Astrocyte (in vitro differentiated cells and primary cell): ENCODE results near the gene CCDC91. TPM values are rescaled to one million over a fixed set of nuclear protein-coding genes. Genes with fewer than 3 reads are reported as not detected.
A peak's percentile ranks its signal among the peaks of the same experiment; 100 is the strongest.

Source experiments
- DNase-seq: peaks from one replicate; pipeline ENCODE4 v3.0.0-alpha.2; 2010; ENCODE audit warnings: low read depth
- FAIRE-seq: peaks from 2 replicates; lab custom pipeline; 2011; peaks lifted over from hg19 to GRCh38; lab: Jason Lieb, UNC
- H2AFZ ChIP-seq: 2 replicates; pipeline ENCODE4 v1.6.0; 2012; ENCODE audit warnings: low read depth, low read length, inconsistent platforms
- H3K27ac ChIP-seq: 2 replicates; pipeline ENCODE4 v1.5.1; 2011; ENCODE audit warnings: low read depth, low read length, inconsistent platforms
- H3K27me3 ChIP-seq: 2 replicates; pipeline ENCODE4 v1.6.0; 2011; ENCODE audit warnings: low read length, inconsistent platforms; ENCODE audit not compliant: insufficient read depth
- H3K36me3 ChIP-seq: 2 replicates; pipeline ENCODE4 v1.5.1; 2011; ENCODE audit warnings: low read length, inconsistent platforms; ENCODE audit not compliant: insufficient read depth
- H3K4me1 ChIP-seq: 2 replicates; pipeline ENCODE4 v1.5.1; 2011; ENCODE audit warnings: low read length, inconsistent platforms; ENCODE audit not compliant: insufficient read depth
- H3K4me2 ChIP-seq: 2 replicates; pipeline ENCODE4 v1.6.0; 2012; ENCODE audit warnings: low read length, inconsistent platforms
- H3K4me3 ChIP-seq: 2 replicates; pipeline ENCODE4 v1.5.1; 2011; ENCODE audit warnings: low read depth, mild to moderate bottlenecking, low read length, inconsistent platforms; ENCODE audit not compliant: insufficient read depth
- H3K79me2 ChIP-seq: 2 replicates; pipeline ENCODE4 v1.6.0; 2012; ENCODE audit warnings: mild to moderate bottlenecking, low read length, inconsistent platforms; ENCODE audit not compliant: insufficient read depth
- H3K9ac ChIP-seq: 2 replicates; pipeline ENCODE4 v1.6.0; 2012; ENCODE audit warnings: mild to moderate bottlenecking, low read length, inconsistent platforms
- H3K9me3 ChIP-seq: 2 replicates; pipeline ENCODE4 v1.5.1; 2012; ENCODE audit warnings: low read depth, mild to moderate bottlenecking, low read length, inconsistent platforms; ENCODE audit not compliant: insufficient read depth
- H4K20me1 ChIP-seq: 2 replicates; pipeline ENCODE4 v1.6.0; 2012; ENCODE audit warnings: low read length, inconsistent platforms; ENCODE audit not compliant: insufficient read depth
- H3K27ac Mint-ChIP-seq: one replicate; pipeline ENCODE4 v1.8.0; 2021; ENCODE audit warnings: mild to moderate bottlenecking, mixed read lengths; ENCODE audit not compliant: unreplicated experiment
- H3K27me3 Mint-ChIP-seq: one replicate; pipeline ENCODE4 v1.8.0; 2021; ENCODE audit warnings: low read depth, mixed read lengths; ENCODE audit not compliant: unreplicated experiment
- H3K36me3 Mint-ChIP-seq: one replicate; pipeline ENCODE4 v1.8.0; 2021; ENCODE audit warnings: low read depth, mixed read lengths; ENCODE audit not compliant: unreplicated experiment
- H3K4me1 Mint-ChIP-seq: one replicate; pipeline ENCODE4 v1.8.0; 2021; ENCODE audit warnings: low read depth, mixed read lengths; ENCODE audit not compliant: unreplicated experiment
- H3K4me3 Mint-ChIP-seq: one replicate; pipeline ENCODE4 v1.8.0; 2021; ENCODE audit warnings: mild to moderate bottlenecking, moderate library complexity, mixed read lengths; ENCODE audit not compliant: unreplicated experiment
- H3K9me3 Mint-ChIP-seq: one replicate; pipeline ENCODE4 v1.8.0; 2021; ENCODE audit warnings: mild to moderate bottlenecking, mixed read lengths; ENCODE audit not compliant: unreplicated experiment
- CTCF ChIP-seq: IDR thresholded peaks from 2 replicates; pipeline ENCODE4 v1.5.1; 2011; ENCODE audit warnings: low read depth, mild to moderate bottlenecking, inconsistent platforms, low read length, moderate library complexity; ENCODE audit not compliant: insufficient read depth
- EZH2 ChIP-seq: IDR thresholded peaks from 2 replicates; pipeline ENCODE4 v1.6.1; 2012; ENCODE audit warnings: mild to moderate bottlenecking, low read length, inconsistent platforms; ENCODE audit not compliant: insufficient read depth
- total RNA-seq: library from RNA; stranded (reverse); gene quantifications from 2 replicates; pipeline ENCODE4 v1.2.1, GENCODE V29; 2021

Gene CCDC91
- total RNA-seq, 1 donor from 2014 or later = 19.3 TPM

DNA sequence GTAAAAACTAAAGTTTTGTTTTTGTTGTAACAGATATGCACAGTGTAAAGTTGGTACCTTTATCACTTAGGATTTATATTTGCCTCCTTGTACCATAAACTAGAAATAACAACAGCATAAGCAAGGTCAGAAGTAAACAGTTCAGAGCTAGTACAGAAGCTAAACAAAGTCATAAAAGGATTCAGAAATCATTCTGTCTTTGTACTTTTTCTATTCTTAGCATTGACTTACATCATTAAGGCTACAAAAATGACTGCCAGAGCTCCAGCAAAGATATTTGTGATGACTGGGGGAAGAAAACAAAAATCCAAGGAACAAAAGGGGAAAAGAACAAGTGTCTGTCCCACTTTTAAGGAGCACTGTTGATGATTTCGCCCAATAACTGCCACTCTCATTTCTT is 347.2 kb downstream of the CCDC91 start:
- H3K9me3 ChIP-seq = no peaks in the 10 kb centered on the region
- H4K20me1 ChIP-seq = no peaks in the 10 kb centered on the region
- no peaks in the 10 kb centered on the region for H3K36me3 ChIP-seq
- DNase-seq (no peak), FAIRE-seq (no peak)
- peaks cover 2% of the 10 kb centered on the region for H3K9me3 Mint-ChIP-seq
- no peak overlapping the region for H3K4me3 ChIP-seq
- no peaks in the 10 kb centered on the region for H3K27me3 Mint-ChIP-seq
- no peaks in the 10 kb centered on the region for H3K27me3 ChIP-seq
- TF ChIP-seq EZH2 = no peak
- no peak for TF ChIP-seq CTCF
- no peak overlapping the region for H2AFZ ChIP-seq
- no peak overlapping the region for H3K9ac ChIP-seq
- H3K4me1 Mint-ChIP-seq = peaks cover 21% of the 10 kb centered on the region
- H3K4me3 Mint-ChIP-seq = no peak overlapping the region
- H3K36me3 Mint-ChIP-seq = no peaks in the 10 kb centered on the region
- H3K27ac Mint-ChIP-seq = no peak overlapping the region
- no peak overlapping the region for H3K27ac ChIP-seq
- peaks cover 12% of the 10 kb centered on the region for H3K4me1 ChIP-seq
- H3K4me2 ChIP-seq = no peak overlapping the region
- no peaks in the 10 kb centered on the region for H3K79me2 ChIP-seq

DNA sequence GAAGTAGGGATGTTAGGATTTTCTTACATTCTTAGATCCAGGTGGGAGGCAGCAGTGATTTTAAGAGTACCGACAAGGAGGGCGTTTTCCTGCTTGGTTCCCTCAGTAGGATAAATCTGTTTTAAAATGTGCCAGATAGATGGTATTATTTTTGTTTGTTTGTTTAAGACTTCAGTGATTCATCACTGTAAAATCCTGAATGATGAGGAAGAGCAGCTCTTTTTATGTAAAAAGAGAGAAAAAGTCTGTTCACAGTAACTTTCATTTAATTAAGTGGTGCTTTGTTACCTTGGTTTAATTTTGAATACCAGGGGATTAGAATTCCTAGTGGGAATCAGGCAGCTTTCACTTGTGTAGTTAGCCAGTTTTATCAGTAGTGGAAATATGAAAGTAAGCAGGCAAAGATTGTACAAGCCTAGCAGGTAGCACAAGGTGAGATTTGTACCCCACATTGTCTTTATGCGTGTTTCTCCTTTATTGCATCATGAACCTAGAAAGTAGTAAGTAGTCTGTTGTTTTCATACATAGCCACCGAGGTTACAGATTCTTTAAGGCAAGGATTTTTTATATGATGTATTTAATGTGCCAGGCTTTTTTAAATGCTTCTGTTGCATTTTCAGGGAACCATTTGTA is 349.6 kb downstream of the CCDC91 start:
- no peak overlapping the region for H3K4me2 ChIP-seq
- Mint-ChIP-seq H3K9me3 (peaks cover 4% of the 10 kb centered on the region), H3K27ac (no peak overlapping the region), H3K4me1 (peaks cover 21% of the 10 kb centered on the region), H3K4me3 (no peak overlapping the region), H3K27me3 (no peaks in the 10 kb centered on the region), H3K36me3 (no peaks in the 10 kb centered on the region)
- DNase-seq (no peak), FAIRE-seq (peak; percentile 67)
- H3K27me3 ChIP-seq = no peaks in the 10 kb centered on the region
- no peak overlapping the region for H3K9ac ChIP-seq
- H3K36me3 ChIP-seq = no peaks in the 10 kb centered on the region
- TF ChIP-seq CTCF (no peak), EZH2 (no peak)
- H3K79me2 ChIP-seq = no peaks in the 10 kb centered on the region
- H2AFZ ChIP-seq = no peak overlapping the region
- no peak overlapping the region for H3K4me3 ChIP-seq
- H3K9me3 ChIP-seq = no peaks in the 10 kb centered on the region
- peaks cover 12% of the 10 kb centered on the region for H3K4me1 ChIP-seq
- no peak overlapping the region for H3K27ac ChIP-seq
- H4K20me1 ChIP-seq = no peaks in the 10 kb centered on the region

- peaks cover 11% of the 10 kb centered on the region for H3K4me1 ChIP-seq
- FAIRE-seq = no peak
- no peaks in the 10 kb centered on the region for H3K27me3 Mint-ChIP-seq
These were observed 350.1 kb downstream of the CCDC91 start for GRCh38 chr12:28540324-28540714.

More at GRCh38 chr12:28540324-28540714, 350.1 kb downstream of the CCDC91 start:
- TF ChIP-seq EZH2 (no peak), CTCF (no peak)
- Mint-ChIP-seq H3K27ac (no peak overlapping the region), H3K4me1 (peaks cover 17% of the 10 kb centered on the region), H3K36me3 (no peaks in the 10 kb centered on the region), H3K9me3 (peaks cover 4% of the 10 kb centered on the region), H3K4me3 (no peak overlapping the region)
- Histone ChIP-seq H3K36me3 (no peaks in the 10 kb centered on the region), H3K27ac (no peak overlapping the region), H3K4me3 (no peak overlapping the region), H3K4me2 (no peak overlapping the region), H4K20me1 (no peaks in the 10 kb centered on the region), H3K27me3 (no peaks in the 10 kb centered on the region), H2AFZ (no peak overlapping the region), H3K9ac (no peak overlapping the region), H3K79me2 (no peaks in the 10 kb centered on the region), H3K9me3 (no peaks in the 10 kb centered on the region)
- DNase-seq = no peak
